HG02973 (cell line): ENCODE data around the gene TMEM92.
"Not testable (repeated sequence)": the region's sequence is repeated elsewhere in the genome, so short reads cannot be mapped to it uniquely, and the experiment has no call there.

ENCODE experiments used
- ATAC-seq: cut with Tn5 transposase; IDR thresholded peaks from one replicate; pipeline ENCODE4 v1.9.1; 2021; ENCODE audit warnings: moderate library complexity; ENCODE audit not compliant: unreplicated experiment

TMEM92 gene

DNA sequence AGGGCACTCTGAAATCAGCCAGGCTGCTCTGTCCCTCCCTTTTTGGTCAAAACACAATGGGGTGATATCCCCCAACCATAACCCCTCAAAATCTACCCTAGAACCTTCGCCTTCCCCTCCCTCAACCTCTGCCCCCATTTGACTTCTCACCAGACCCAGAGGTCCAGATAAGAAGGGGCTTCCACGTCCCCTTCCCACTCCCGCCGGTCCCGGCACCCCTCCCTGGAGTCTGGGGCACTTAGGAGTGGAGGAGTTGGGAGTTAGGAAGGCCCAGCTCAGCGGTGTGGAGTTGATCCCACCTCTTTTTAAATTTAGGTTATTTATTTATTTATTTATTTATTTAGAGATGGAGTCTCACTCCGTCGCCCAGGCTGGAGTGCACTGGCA, 619 bp upstream of the TMEM92 start:
- no peak for ATAC-seq

GRCh38 chr17:50274897-50275221, 593 bp downstream of the TMEM92 start:
- no peak for ATAC-seq

GRCh38 chr17:50275279-50275678, 1.0 kb downstream of the TMEM92 start:
- no peak for ATAC-seq

- no peak for ATAC-seq
Measured at GRCh38 chr17:50276588-50277356, 2.5 kb downstream of the TMEM92 start.

DNA sequence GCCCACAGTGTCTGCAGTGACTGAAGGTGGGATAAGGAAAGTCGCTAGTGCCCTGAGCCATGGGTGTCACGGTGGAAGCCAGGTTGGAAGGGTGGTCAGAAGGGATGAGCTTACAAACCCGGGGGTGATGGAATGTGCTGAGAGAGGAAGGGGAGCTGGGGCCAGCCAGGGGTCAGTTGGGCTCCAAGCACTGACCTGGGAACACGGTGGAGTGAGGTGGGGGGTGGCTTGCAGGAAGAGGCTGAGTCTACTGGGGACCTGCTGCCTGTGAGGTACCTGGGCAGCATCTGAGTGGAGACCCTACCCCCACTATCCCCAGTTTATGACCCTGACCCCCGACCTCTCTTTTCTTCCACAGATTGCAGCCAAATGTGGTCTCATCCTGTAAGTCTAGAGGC, 3.1 kb downstream of the TMEM92 start:
- no peak for ATAC-seq

DNA sequence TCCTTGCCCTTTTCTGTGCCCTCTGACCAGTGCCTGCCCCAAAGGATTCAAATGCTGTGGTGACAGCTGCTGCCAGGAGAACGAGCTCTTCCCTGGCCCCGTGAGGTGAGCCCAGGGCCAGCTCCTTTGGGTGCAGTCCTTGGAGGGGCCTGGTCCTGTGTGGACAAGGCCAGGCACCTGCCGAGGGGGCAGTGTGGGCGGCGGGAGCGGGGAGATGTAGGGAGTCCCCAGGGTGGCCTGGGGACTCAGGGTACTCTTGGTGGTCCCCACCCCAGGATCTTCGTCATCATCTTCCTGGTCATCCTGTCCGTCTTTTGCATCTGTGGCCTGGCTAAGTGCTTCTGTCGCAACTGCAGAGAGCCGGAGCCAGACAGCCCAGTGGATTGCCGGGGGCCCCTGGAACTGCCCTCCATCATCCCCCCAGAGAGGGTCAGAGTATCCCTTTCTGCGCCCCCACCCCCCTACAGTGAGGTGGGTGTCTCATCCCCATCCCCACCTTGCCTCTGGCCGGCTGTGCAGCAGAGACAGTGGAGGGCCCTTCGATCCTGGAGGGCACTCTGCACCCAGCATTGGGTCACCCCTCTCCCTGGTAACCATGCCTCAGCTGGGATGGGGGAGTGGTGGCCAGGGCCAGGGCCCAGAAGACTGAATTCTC, 4.4 kb downstream of the TMEM92 start:
- no peak for ATAC-seq

GRCh38 chr17:50279181-50279526, 4.9 kb downstream of the TMEM92 start:
- ATAC-seq: no peak

DNA sequence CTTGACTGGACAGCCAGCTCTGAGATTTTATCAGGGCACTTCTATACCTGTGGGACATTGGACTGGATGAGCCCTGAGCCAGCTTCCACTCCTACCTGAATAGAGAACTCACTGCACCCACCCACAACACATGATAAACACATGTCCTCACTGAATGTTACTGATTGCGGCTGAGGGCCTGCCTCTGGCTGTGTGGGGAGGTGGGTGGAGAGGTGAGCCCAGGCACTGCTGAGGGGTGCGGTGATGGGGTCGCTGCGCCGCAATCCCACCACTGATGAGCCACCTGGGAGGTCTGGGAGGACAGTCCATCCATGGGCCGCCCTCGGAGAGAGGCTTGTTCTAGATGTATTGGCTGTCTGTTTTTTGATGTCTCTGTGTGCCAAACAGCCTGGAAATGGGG, 5.4 kb downstream of the TMEM92 start:
- no peak for ATAC-seq

GRCh38 chr17:50280068-50280467, 5.8 kb downstream of the TMEM92 start:
- ATAC-seq: no peak

- ATAC-seq: no peak
Measured at GRCh38 chr17:50280801-50281441, 6.7 kb downstream of the TMEM92 start.

GRCh38 chr17:50281739-50282401, 7.6 kb downstream of the TMEM92 start:
- no peak for ATAC-seq

GRCh38 chr17:50283246-50283645, 9.0 kb downstream of the TMEM92 start:
- no peak for ATAC-seq

DNA sequence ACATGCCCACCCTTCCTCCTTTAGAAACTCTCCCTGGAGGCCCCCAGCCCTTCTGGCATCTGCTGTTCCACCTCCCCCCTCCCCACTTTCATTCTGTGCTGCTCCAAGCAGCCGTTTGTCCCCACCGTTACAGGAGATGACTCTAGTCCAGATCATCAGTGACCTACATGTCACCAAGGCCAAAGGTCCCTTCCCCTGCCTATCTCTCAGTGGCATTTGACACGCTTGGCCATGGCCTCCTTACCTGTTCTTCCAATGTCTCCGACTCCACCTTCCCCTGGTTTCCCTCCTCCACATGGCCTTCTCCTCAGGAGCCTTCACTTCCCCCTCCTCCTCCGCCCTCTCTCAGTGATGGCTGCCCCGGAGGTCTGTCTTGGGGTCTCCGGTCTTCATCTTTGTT, 9.4 kb downstream of the TMEM92 start:
- no peak for ATAC-seq

- ATAC-seq: no peak
Measured at GRCh38 chr17:50285941-50286340, 11.7 kb downstream of the TMEM92 start.

DNA sequence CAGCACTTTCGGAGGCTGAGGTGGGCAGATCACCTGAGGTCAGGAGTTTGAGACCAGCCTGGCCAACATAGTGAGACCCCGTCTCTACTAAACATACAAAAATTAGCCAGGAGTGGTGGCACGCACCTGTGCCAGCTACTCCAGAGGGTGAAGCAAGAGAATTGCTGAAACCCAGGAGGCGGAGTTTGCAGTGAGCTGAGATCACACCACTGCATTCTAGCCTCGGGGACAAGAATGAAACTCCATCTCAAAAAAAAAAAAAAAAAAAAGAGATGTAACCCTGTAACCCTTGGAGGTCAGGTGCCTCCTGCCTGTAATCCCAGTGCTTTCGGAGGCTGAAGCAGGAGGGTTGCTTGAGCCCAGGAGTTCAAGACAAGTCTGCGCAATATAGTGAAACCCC, 13.0 kb downstream of the TMEM92 start:
- ATAC-seq: not testable (repeated sequence)

- ATAC-seq: no peak
Measured at GRCh38 chr17:50288306-50288705, 14.0 kb downstream of the TMEM92 start.

DNA sequence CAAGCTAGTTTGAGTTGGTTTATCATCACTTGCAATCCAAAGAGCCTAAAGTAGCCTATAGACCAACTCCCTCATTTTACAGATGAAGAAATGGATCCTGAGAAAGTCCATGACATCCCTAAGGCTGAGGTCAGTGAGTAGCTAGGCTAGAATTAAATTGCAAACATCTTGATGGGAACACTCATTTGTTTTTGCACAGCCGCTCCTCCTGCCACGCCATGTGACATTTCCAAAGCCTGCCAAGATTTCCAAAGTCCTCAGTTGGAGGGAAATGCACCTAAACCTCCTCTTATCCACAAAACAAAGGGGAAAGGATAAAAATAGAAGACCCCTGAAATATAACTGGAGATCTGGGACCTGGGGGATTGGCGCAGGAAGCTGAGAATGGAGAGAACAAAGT, 15.0 kb downstream of the TMEM92 start:
- ATAC-seq: no peak

GRCh38 chr17:50289991-50290702, 15.9 kb downstream of the TMEM92 start:
- no peak for ATAC-seq

DNA sequence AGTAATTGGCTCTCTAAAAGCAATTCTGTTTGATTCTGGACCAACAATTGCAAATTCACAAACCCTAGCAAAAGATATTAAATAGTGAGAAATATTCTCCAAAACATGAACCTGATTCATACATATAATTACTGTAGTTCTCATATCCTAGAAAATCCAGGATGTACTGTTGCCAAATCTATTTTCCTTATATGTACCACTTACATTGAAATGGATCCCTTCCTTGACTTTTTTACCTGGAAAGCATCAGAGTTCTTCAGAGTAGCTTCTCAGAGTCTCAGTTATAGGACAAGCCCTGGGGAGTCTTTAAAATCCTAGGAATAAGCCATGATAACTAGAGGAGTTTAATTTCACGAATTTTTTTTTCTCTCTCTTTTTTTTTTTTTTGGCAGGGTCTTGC, 16.7 kb downstream of the TMEM92 start:
- ATAC-seq: no peak

- ATAC-seq: no peak
Measured at GRCh38 chr17:50292465-50292864, 18.2 kb downstream of the TMEM92 start.

DNA sequence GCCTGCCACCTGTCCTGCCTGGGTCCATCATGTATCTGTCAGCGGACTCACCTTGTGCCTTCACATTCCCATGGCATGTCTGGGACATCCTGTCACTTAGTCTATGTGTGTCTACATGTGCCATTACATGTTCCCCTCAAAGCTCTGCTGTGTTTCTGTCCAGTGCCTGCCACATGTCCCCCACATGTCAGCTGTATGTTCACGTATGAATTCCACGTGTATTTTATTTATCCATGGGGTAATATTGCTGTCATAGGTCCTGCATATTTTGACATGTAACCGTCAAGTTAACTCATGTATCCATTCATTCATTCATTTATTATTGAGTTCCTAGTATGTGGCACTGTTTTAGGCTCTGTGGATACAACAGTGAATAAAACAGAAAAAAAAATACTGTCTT, 20.8 kb downstream of the TMEM92 start:
- no peak for ATAC-seq
